Liver (tissue), 3 donors: ENCODE results near the gene GRID1.

Experiments
- NR2F2 ChIP-seq: IDR thresholded peaks from 2 replicates; pipeline ENCODE4 v1.6.1; 2016; ENCODE audit warnings: antibody characterized with exemption
- TAF1 ChIP-seq: conservative IDR thresholded peaks from 2 replicates; pipeline ENCODE4 v1.6.1; 2016; ENCODE audit warnings: antibody characterized with exemption, mild to moderate bottlenecking
- TF ChIP-seq, protein P1 (sequence below): fragments of 150-350 bp; IDR thresholded peaks from 2 replicates; pipeline ENCODE4 v1.5.1; 2017; ENCODE audit warnings: improper control_type of control experiment, low read depth, low read length; ENCODE audit not compliant: missing input control
- TF ChIP-seq, protein P2 (sequence below): IDR thresholded peaks from 2 replicates; pipeline ENCODE4 v1.6.1; 2016; ENCODE audit warnings: antibody characterized with exemption
- donor health status: healthy.
- donor health status: healthy.

- TF ChIP-seq, protein P1, sequence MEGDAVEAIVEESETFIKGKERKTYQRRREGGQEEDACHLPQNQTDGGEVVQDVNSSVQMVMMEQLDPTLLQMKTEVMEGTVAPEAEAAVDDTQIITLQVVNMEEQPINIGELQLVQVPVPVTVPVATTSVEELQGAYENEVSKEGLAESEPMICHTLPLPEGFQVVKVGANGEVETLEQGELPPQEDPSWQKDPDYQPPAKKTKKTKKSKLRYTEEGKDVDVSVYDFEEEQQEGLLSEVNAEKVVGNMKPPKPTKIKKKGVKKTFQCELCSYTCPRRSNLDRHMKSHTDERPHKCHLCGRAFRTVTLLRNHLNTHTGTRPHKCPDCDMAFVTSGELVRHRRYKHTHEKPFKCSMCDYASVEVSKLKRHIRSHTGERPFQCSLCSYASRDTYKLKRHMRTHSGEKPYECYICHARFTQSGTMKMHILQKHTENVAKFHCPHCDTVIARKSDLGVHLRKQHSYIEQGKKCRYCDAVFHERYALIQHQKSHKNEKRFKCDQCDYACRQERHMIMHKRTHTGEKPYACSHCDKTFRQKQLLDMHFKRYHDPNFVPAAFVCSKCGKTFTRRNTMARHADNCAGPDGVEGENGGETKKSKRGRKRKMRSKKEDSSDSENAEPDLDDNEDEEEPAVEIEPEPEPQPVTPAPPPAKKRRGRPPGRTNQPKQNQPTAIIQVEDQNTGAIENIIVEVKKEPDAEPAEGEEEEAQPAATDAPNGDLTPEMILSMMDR, result no peak
- TF ChIP-seq, protein P2, sequence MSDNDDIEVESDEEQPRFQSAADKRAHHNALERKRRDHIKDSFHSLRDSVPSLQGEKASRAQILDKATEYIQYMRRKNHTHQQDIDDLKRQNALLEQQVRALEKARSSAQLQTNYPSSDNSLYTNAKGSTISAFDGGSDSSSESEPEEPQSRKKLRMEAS, result no peak
- no peak for TF ChIP-seq NR2F2
- no peak for TF ChIP-seq TAF1
These were observed 74.8 kb downstream of the GRID1 start for GRCh38 chr10:86291616-86292340.
